Keratinocyte (primary cell): ENCODE results near the gene TRIM65. TPM values are rescaled to one million over a fixed set of nuclear protein-coding genes. Genes with fewer than 3 reads are reported as not detected.

Experiments
- DNase-seq: peaks from one replicate; pipeline ENCODE4 v3.0.0-alpha.2; 2011; ENCODE audit warnings: low read depth, missing footprints, low spot score
- FAIRE-seq: peaks from 2 replicates; lab custom pipeline; 2011; peaks lifted over from hg19 to GRCh38; lab: Jason Lieb, UNC
- H2AFZ ChIP-seq: 2 replicates; pipeline ENCODE4 v1.6.0; 2012; ENCODE audit warnings: low read length, control low read depth, inconsistent platforms; ENCODE audit not compliant: control insufficient read depth
- H3K27ac ChIP-seq: 2 replicates; pipeline ENCODE4 v1.5.1; 2011; ENCODE audit warnings: low read length; ENCODE audit not compliant: control insufficient read depth, insufficient read depth
- H3K27me3 ChIP-seq: 3 replicates; pipeline ENCODE4 v1.6.0; 2011; ENCODE audit warnings: low read length; ENCODE audit not compliant: control insufficient read depth, insufficient read depth; ENCODE audit errors: extremely low read depth
- H3K36me3 ChIP-seq, 2 experiments: 2 replicates in 1 of 2; 3 replicates in 1 of 2; pipeline ENCODE4 v1.5.1; 2011; ENCODE audit warnings: low read length in 2 of 2, mild to moderate bottlenecking in 1 of 2; ENCODE audit not compliant: control insufficient read depth in 2 of 2, insufficient read depth in 2 of 2; ENCODE audit errors: extremely low read depth in 1 of 2
- H3K4me1 ChIP-seq: 3 replicates; pipeline ENCODE4 v1.5.1; 2011; ENCODE audit warnings: low read length; ENCODE audit not compliant: control insufficient read depth, insufficient read depth; ENCODE audit errors: extremely low read depth
- H3K4me2 ChIP-seq: 3 replicates; pipeline ENCODE4 v1.6.0; 2011; ENCODE audit warnings: low read depth, low read length; ENCODE audit not compliant: control insufficient read depth, insufficient read depth; ENCODE audit errors: extremely low read depth
- H3K4me3 ChIP-seq, 3 experiments: fragments of 200-600 bp in 1 of 3; sonication (generic) in 1 of 3; 2 replicates in 2 of 3; 3 replicates in 1 of 3; pipeline ENCODE4 v1.5.1; 2011 to 2016; ENCODE audit warnings: low read length in 3 of 3, mild to moderate bottlenecking in 3 of 3, control low read depth in 2 of 3, inconsistent platforms in 1 of 3, low read depth in 1 of 3, mixed read lengths in 1 of 3, mixed run types in 1 of 3, moderate library complexity in 1 of 3; ENCODE audit not compliant: control insufficient read depth in 2 of 3, insufficient read depth in 2 of 3; ENCODE audit errors: extremely low read depth in 1 of 3
- H3K79me2 ChIP-seq: 2 replicates; pipeline ENCODE4 v1.6.0; 2012; ENCODE audit warnings: low read length; ENCODE audit not compliant: control insufficient read depth, insufficient read depth
- H3K9ac ChIP-seq: 3 replicates; pipeline ENCODE4 v1.6.0; 2011; ENCODE audit warnings: low read length; ENCODE audit not compliant: control insufficient read depth, insufficient read depth; ENCODE audit errors: extremely low read depth
- H3K9me1 ChIP-seq: 3 replicates; pipeline ENCODE4 v1.6.0; 2011; ENCODE audit warnings: low read length; ENCODE audit not compliant: control insufficient read depth, insufficient read depth; ENCODE audit errors: extremely low read depth
- H3K9me3 ChIP-seq: 2 replicates; pipeline ENCODE4 v1.5.1; 2012; ENCODE audit warnings: low read depth, low read length; ENCODE audit not compliant: control insufficient read depth
- H4K20me1 ChIP-seq: 3 replicates; pipeline ENCODE4 v1.6.0; 2011; ENCODE audit warnings: low read length; ENCODE audit not compliant: control insufficient read depth, insufficient read depth; ENCODE audit errors: extremely low read depth
- EZH2 ChIP-seq: IDR thresholded peaks from one replicate; pipeline ENCODE4 v1.6.1; 2012; ENCODE audit warnings: inconsistent platforms, mild to moderate bottlenecking, low read length, moderate library complexity
- dilution Hi-C: fragments of 300-500 bp; cut with MboI; formaldehyde crosslinking; loops from one replicate; pipeline ENCODE4 v1.7.0; 2020; ENCODE audit warnings: low sequenced_read_pairs; ENCODE audit not compliant: extremely low pct_ligation_motif_present
- polyA plus RNA-seq, 5 experiments: library from polyadenylated mRNA; depleted of rRNA in 3 of 5; stranded (reverse) in 3 of 5; stranded (forward) in 1 of 5; unstranded in 1 of 5; fragments of >200 nt; gene quantifications; 1 replicate in 1 of 5; 2 replicates in 3 of 5; 3 replicates in 1 of 5; pipeline versions ENCODE4 v1.2.1 to v1.2.3, GENCODE V29; 2011 to 2012; ENCODE audit warnings: missing spikeins in 2 of 5, low read depth in 1 of 5, low replicate concordance in 1 of 5
- TF ChIP-seq, protein P1 (sequence below), 3 experiments: IDR thresholded peaks in 1 of 3; conservative IDR thresholded peaks in 1 of 3; optimal IDR thresholded peaks in 1 of 3; 2 replicates in 2 of 3; 3 replicates in 1 of 3; pipeline versions ENCODE3 to v1.5.1; 2011; ENCODE audit warnings: low read length in 3 of 3, mild to moderate bottlenecking in 3 of 3, moderate library complexity in 2 of 3, control low read depth in 1 of 3, inconsistent platforms in 1 of 3; ENCODE audit not compliant: insufficient read depth in 2 of 3; ENCODE audit errors: extremely low read depth in 1 of 3

Gene TRIM65
- polyA plus RNA-seq, 1 donor (not counting 4 experiments of a cell fraction or from before 2014, with no cell fraction given), result 7.8 TPM

DNA sequence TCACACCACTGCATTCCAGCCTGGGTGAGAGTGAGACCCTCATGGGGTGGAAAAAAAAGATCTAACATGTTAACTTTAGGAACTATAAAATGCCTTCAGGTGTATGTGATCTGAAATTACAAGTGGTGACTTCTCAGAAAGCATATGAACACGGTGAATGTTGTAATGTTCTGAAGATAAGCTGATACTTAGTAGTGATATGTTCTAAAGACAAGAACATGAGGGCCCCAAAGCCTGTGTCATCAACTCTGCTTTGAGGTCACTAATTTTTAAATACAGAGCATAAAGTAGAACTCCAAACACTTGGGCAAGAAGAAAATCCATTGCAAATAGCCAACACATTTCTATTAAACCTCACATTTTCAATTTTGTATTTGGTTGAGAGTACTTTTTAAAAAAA lies 46.7 kb upstream of the TRIM65 start:
- no peak for TF ChIP-seq EZH2
- TF ChIP-seq, protein P1, sequence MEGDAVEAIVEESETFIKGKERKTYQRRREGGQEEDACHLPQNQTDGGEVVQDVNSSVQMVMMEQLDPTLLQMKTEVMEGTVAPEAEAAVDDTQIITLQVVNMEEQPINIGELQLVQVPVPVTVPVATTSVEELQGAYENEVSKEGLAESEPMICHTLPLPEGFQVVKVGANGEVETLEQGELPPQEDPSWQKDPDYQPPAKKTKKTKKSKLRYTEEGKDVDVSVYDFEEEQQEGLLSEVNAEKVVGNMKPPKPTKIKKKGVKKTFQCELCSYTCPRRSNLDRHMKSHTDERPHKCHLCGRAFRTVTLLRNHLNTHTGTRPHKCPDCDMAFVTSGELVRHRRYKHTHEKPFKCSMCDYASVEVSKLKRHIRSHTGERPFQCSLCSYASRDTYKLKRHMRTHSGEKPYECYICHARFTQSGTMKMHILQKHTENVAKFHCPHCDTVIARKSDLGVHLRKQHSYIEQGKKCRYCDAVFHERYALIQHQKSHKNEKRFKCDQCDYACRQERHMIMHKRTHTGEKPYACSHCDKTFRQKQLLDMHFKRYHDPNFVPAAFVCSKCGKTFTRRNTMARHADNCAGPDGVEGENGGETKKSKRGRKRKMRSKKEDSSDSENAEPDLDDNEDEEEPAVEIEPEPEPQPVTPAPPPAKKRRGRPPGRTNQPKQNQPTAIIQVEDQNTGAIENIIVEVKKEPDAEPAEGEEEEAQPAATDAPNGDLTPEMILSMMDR (optimal IDR thresholded peaks at IDR 0.05 in 1 of 3, IDR thresholded peaks at IDR 0.05 in 1 of 3, conservative IDR thresholded peaks at IDR 0.05 in 1 of 3; ENCODE audit: extremely low read depth in 1 of 3, insufficient read depth in 2 of 3, low read length in 3 of 3), result no peak
- FAIRE-seq, result no peak

DNA sequence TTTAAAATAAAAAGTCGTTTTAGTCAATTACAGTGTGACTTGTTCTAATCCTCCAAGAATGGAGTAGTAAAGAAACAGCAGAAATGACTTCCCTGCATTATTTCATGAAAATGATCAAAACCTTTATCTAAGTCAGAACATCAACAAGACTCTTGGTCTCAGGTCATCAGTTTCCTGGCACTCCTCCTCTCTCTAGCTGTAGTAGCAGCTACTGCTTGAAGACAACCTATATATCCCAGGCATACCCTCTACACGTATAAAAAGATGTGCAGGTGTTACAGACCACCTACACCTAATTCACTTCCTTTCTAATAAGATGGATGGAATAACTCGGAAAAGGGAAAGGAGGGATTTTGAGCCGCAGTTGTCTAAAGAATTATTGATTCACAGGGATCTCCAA lies 45.7 kb upstream of the TRIM65 start:
- Histone ChIP-seq H3K9me1 (no peaks in the 10 kb centered on the region), H3K4me2 (no peak overlapping the region), H4K20me1 (no peaks in the 10 kb centered on the region), H3K4me3 (no peak overlapping the region), H3K27me3 (no peaks in the 10 kb centered on the region), H2AFZ (no peak overlapping the region), H3K36me3 (peaks cover 0 to 8% of the 10 kb centered on the region in 2 experiments), H3K4me1 (peaks cover 6% of the 10 kb centered on the region), H3K9ac (no peak overlapping the region), H3K27ac (no peak overlapping the region), H3K9me3 (no peaks in the 10 kb centered on the region), H3K79me2 (no peaks in the 10 kb centered on the region)
- no peak for FAIRE-seq
- no peak for DNase-seq
- no peak for TF ChIP-seq EZH2
- TF ChIP-seq, protein P1 (optimal IDR thresholded peaks at IDR 0.05 in 1 of 3, IDR thresholded peaks at IDR 0.05 in 1 of 3, conservative IDR thresholded peaks at IDR 0.05 in 1 of 3; ENCODE audit: extremely low read depth in 1 of 3, insufficient read depth in 2 of 3, low read length in 3 of 3), result no peak
- dilution Hi-C loops, result no loop called here

More for the DNA sequence above, 46.7 kb upstream of the TRIM65 start:
- Histone ChIP-seq H3K4me1 (peaks cover 6% of the 10 kb centered on the region), H3K4me2 (no peak overlapping the region), H3K36me3 (peaks cover 0 to 14% of the 10 kb centered on the region in 2 experiments), H3K27ac (no peak overlapping the region), H3K27me3 (no peaks in the 10 kb centered on the region), H4K20me1 (no peaks in the 10 kb centered on the region), H3K79me2 (no peaks in the 10 kb centered on the region), H3K9me1 (no peaks in the 10 kb centered on the region), H3K4me3 (no peak overlapping the region), H2AFZ (no peak overlapping the region), H3K9ac (no peak overlapping the region), H3K9me3 (no peaks in the 10 kb centered on the region)
- DNase-seq, result no peak
- dilution Hi-C loops, result no loop called here
